ENCODE measurements around the gene NOSIP.

Gene NOSIP

DNA sequence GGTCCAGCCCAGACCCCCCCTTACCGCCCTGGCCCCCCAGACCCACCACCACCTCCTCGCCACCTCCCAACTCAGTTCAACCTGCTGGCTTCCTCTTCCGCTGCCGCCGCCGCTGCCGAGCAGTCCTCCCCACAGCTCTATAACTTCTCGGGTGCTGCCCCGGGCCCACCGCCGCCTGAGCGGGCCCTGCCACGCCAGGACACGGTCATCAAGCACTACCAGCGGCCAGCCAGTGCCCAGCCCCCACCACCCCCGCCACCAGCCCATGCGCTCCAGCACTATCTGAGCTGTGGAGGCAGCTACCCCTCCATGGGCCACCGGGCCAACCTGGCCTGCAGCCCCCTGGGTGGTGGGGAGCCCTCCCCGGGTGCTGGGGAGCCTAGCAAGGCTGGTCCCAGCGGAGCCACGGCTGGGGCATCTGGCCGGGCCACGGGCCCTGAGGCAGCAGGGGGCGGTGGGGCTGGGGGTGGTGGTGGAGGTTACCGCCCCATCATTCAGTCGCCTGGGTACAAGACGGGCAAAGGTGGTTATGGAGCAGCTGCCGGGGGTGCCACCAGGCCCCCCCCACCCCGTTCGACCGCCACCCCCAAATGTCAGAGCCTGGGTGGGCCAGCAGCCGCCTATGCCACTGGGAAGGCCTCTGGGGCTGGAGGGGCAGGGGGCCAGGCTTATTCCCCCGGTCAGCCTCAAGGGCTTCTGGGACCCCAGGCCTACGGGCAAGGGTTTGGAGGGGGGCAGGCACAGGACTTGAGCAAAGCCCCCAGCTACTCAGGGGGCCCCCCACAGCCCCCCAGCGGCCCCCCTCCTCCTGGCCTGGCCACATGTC, 14.8 kb upstream of the NOSIP start:
- no peak for DNase-seq

DNA sequence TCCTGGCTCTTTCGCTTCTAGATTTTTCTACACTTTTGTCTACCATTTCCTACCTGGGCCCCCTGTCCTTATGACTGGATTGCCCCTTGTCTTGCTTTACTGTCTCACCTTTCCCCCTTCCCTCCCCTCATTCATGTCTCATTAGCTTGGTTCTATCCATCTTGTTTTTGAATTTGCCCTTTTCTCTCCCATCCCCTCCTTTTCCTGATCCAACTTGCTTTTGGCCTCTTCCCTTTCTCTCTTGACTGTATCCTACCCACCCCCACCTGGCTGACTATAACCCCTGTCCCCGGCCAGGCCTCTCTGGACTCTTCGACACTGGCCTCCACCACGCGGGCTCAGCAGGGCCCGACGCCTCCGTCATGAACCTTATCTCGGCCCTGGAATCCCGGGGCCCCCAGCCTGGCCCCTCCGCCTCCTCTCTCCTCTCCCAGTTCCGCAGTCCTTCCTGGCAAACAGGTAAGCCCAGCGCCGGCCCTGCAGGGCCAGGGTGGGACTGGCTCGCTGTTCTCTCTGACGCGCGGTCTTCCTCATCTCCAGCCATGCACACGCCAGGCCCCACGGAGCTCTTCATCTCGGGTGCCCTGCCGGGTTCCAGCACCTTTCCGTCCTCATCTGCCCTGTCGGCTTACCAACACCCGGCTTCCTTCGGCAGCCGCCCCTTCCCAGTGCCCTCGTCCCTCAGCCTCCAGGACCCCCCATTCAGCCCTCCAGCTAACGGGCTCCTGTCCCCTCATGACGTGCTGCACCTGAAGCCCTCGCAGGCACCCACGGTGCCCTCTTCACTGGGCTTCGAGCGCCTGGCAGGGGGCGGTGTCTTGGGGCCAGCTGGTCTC, 14.0 kb upstream of the NOSIP start:
- no peak for DNase-seq

- DNase-seq, result peak; percentile 94
Observed at GRCh38 chr19:49593233-49594113, 13.1 kb upstream of the NOSIP start.

- peak; percentile 20 for DNase-seq
Observed at GRCh38 chr19:49592486-49593232, 12.3 kb upstream of the NOSIP start.

DNA sequence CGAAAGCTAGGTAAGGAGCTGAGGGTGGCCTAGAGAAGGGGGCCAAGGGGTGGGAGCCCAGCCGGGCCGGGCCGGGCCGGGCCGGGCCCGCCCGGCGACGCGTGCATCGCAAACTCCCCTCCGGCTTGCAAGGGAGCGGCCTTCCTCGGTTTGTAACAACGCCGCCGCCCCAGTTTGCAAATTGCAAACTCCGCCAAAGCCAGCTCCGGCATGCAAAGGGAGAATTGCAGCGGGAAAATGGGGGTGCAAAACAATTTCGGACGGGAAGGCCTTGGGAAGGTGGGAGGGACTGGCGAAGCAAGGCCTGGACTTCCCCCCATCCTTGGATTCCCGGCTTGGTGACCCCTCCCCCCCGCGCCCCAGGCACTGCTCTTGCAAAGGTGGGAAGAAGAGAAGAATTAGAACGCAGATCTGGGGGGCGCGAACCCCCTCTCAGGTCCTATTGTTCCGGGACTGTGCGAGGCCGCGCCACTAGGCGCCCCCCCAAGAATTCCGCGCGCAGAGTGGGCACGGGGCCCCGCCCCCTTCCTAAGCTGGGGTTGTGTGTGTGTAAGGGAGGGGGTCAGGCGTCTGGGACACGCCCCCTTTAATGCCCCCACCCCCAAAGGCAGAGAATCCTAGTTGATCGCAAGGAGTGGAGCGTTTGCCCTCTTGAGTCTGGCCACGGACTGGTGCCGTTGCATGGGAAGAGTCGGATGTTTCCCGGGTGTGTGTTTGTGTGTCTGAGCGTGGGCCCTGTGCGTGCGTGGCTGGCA, 11.6 kb upstream of the NOSIP start:
- peak; percentile 40 for DNase-seq

GRCh38 chr19:49590971-49591730, 10.8 kb upstream of the NOSIP start, which contains the start of gene PRR12:
Gene PRR12 (plus strand): TSS chr19:49591182. CDS start chr19:49591655, 473 bp downstream.
- DNase-seq, result peak; percentile 63

- DNase-seq, result peak; percentile 90
Observed at GRCh38 chr19:49590071-49590970, 10.0 kb upstream of the NOSIP start.

DNA sequence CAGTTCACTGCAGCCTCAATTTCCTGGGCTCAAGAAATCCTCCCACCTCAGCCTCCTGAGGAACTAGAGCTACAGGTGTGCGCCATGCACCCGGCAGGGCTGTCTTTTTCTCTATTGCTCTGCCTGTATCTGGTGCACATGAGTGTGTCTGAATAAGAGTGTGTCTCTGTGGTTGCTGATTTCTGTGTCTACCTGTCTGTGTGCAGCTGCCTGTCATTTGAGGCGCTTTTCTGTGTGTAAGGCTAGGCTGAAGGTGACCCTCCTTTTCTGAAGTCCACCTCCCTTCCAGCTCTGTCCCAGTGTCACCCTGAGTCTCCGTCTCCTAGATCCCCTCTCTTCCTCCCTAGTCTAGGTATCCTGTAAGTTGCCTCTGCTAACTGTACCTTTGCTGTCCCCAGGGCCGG, 9.1 kb upstream of the NOSIP start:
- DNase-seq, result no peak

GRCh38 chr19:49588365-49589122, 8.2 kb upstream of the NOSIP start:
- DNase-seq, result peak; percentile 65

DNA sequence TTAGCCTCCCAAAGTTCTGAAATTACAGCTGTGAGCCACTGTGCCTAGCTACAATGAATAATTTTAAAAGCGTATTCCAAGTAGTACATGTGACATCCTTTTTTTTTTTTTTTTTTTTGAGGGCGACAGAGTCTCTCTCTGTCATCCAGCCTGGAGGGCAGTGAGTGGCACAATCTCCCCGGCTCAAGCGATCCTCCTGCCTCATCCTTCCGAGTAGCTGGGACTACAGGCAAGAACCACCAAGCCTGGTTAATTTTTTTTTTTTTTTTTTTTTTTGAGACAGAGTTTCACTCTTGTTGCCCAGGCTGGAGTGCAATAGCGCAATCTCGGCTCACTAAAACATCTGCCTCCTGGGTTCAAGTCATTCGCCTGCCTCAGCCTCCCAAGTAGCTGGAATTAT, 6.9 kb upstream of the NOSIP start:
- DNase-seq, result no peak

GRCh38 chr19:49585023-49585422, 4.7 kb upstream of the NOSIP start:
- no peak for DNase-seq

DNA sequence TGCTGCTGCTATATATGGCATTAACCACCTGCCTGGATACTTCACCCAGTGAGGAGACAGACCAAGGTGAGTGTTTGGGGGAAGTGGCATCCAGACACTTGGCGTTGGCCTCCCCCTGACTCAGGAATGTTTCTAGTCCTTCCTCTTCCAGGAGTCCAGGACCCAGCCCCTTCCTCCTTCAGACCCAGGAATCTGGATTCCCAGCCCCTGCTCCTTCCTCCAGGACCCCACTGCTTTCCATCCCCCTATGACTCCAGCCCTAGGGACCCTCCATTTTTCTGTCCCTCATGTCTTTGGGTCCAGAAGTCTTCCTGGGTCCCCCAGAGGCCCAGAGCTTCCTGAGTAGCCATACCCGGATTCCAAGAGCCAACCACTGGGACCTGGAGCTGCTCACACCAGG, 2.9 kb upstream of the NOSIP start:
- DNase-seq, result no peak

DNA sequence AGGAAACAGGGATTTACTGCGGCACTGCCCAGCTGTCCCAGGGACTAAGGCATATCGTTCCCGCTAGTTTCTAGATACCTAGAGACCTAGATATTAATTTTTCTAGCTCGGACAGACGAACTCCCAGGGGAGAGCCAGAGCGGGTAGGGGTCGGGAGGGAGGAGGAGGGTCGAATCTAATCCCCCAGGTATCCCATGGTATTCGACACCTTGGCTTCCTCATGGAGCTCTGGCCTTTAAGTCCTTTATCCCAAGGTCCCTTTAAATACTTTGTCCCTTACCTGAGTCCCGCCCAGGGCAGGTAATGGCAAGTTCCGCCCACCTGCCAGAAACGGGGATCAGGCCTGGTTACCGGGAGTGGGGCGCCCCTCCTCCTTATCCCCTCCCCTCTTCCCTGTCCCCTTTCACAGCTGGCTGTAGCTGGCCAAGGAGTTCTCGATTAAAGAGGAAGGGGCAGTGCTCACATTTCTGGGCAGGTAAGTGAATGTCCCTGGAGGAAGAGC, 702 bp upstream of the NOSIP start, which contains the start of gene PRRG2:
PRRG2 (plus strand) TSS at position 310 of the 502 bp plus-strand sequence. CDS start 1,904 bp downstream, outside the sequence.
- no peak for DNase-seq

DNA sequence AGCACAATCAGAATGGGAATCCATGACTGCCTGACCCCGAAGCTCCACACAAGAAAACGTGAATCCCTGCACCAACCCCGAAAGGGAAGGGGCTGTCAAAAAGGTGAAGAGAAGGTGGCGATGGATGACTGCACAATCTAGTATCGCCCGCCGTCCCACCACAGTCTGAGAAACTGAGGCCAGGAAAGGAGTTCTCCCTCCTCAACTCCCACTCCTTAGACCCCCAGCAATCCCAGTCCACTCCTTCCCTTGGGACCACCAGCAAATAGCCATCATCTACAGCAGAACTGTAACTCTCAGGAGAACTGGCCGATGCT, 451 bp downstream of the NOSIP start:
- DNase-seq, result no peak

DNA sequence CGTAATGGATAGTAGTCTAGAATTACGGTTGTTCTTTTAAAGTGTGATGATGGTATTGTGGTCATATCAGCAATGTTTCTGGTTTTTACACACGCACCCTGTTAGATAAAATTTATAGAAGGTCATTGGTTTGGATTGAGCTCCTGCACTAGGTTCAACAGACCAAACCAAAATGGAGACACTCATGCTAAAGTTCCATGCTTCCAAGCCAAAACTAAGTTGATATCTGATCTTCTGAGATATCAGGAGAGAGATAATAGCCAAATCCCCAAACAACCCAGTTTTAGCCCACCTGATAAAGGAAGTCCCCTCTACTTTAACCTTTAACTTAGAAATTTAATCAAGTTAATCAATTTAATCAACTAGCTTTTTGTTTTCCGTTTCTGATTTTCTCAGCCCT, 1.2 kb downstream of the NOSIP start:
- DNase-seq, result no peak

- no peak for DNase-seq
Observed at GRCh38 chr19:49574206-49574755, 6.1 kb downstream of the NOSIP start.

DNA sequence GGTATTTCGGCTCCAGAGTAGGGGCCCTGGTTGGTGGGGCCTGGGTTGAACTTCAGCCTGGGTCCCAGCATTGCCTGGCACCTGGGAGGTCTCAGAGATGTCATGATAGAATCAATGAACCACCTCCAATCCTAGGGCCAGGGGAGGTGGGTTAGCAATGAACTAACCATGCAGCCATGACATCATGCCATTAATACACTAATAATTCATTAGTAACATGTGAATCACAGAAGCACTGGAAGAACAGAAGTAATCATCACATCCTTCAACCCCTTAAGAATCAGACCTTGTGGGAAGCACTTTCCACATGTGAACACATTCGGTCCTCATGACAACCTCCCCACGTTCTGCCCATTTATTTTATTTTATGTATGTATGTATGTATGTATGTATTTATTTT, 6.9 kb downstream of the NOSIP start:
- DNase-seq, result no peak

- no peak for DNase-seq
Observed at GRCh38 chr19:49573009-49573408, 7.3 kb downstream of the NOSIP start.

Data from stimulated activated CD4-positive, alpha-beta T cell treated with anti-CD3 and anti-CD28 coated beads, Interleukin-4, amount 100 ng/mL, for 24 hours (primary cell).